Measurements from ENCODE around the gene TYRP1.
"Not testable (repeated sequence)": the region's sequence is repeated elsewhere in the genome, so short reads cannot be mapped to it uniquely, and the experiment has no call there.

The TYRP1 gene

DNA sequence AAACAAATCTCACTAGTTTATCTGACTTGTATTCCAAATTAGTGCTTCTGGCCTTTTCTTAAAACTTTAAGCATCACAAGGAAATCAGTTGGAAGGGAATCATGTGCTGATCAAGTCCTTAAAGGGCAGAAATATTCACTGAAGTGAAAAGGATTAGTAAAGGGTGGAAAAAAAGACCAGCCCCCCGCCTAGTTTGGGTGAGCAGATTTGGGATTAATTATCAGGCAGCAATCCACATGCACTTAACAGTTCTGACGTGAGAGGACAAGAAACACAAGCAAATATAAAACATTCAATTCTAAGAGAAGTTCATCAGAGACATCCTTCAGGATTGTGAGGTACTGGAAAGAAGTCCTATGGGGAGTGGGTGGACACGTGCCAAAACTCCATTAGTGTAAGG is at the start of gene TYRP1:
TYRP1 (plus strand) TSS at position 245 of the 400 bp plus-strand sequence. CDS start 612 bp downstream, outside the sequence.
- no peak for DNase-seq (ENCODE audit: low read depth)

- DNase-seq (ENCODE audit: low read depth), result no peak
These were observed 49.5 kb upstream of the TYRP1 start for GRCh38 chr9:12643686-12644085.

DNA sequence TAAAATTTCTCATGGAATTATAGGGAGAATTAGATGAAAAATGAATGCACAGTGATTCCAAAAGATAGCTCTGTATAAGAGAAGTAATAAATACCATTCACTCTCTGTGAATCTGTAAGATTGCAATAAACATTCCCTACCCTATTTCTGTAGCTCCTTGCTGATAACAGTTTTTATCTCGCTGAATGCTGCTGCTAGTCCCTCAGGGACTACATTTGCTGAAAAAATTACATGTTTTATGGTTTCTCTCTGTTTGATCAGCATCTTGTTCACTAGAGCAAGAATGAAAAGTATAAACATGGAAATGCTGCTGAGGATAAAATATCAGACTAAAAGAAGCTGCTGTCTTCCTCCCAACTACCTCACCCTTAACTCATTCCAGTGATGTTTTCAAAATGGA is 44.3 kb upstream of the TYRP1 start:
- DNase-seq (ENCODE audit: low read depth), result no peak

GRCh38 chr9:12651125-12651524 is 42.1 kb upstream of the TYRP1 start:
- DNase-seq (ENCODE audit: low read depth), result no peak

- no peak for DNase-seq (ENCODE audit: low read depth)
These were observed 40.2 kb upstream of the TYRP1 start for GRCh38 chr9:12652973-12653372.

DNA sequence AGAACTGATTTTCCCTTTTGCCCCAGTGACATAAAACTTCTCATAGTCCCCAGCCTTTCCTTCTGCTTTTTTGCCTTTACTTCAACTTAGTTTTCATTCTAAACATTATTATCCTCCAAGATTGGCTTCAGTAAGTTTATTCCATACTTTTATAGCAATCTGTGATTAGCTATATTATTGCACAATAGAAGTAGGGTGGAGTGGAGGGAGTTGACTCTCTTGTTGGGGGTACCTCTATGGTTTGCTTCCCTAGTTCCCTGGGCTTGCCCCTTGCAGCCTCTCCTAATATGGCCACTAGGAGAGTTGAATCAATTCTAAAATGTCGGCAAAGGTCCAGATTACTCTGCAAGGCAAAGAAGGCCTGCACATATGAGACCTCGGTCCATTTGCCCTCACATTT is 36.4 kb upstream of the TYRP1 start:
- DNase-seq (ENCODE audit: low read depth), result no peak

GRCh38 chr9:12657233-12657632 is 36.0 kb upstream of the TYRP1 start:
- no peak for DNase-seq (ENCODE audit: low read depth)

- DNase-seq (ENCODE audit: low read depth), result no peak
These were observed 35.2 kb upstream of the TYRP1 start for GRCh38 chr9:12657998-12658397.

GRCh38 chr9:12658531-12659209 is 34.5 kb upstream of the TYRP1 start:
- no peak for DNase-seq (ENCODE audit: low read depth)

- no peak for DNase-seq (ENCODE audit: low read depth)
These were observed 34.0 kb upstream of the TYRP1 start for GRCh38 chr9:12659220-12659619.

DNA sequence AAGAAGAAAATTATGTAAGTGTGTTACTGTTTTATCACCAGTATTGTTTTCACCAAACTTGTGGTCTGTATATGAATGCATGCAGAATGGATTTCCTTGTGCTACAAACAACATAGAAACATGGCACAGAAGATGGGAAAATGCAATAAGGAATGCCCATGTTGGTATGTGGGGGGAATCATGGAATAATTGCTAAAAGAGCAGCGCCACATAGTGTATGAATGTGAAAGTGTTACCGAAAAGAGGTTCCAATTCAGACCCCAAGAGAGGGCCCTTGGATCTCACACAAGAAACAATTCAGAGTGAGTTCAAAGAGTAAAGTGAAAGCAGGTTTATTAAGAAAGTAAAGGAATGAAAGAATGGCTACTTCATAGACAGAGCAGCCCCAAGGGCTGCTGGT is 26.4 kb upstream of the TYRP1 start:
- DNase-seq (ENCODE audit: low read depth), result no peak

- DNase-seq (ENCODE audit: low read depth), result no peak
These were observed 25.3 kb upstream of the TYRP1 start for GRCh38 chr9:12667892-12668291.

GRCh38 chr9:12670006-12670405 is 23.2 kb upstream of the TYRP1 start:
- DNase-seq (ENCODE audit: low read depth), result no peak

DNA sequence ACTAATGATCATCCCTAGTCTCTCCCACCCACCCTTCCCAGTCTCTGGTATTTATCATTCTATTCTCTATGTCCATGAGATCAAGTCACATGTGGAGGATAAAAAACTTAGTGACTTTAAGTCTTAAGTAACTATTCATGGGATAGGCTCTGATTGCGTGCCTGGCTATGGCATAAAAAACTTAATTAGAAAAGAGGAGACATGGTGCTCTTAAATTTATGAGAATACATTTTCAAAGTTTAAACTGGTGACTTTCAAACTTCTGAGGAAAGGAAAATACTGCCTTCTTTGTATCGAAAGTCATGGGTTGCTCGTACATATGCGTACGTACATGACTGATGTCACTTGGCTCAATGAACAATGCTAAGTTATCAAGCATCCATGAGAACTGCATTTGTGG is 18.2 kb upstream of the TYRP1 start:
- no peak for DNase-seq (ENCODE audit: low read depth)

DNA sequence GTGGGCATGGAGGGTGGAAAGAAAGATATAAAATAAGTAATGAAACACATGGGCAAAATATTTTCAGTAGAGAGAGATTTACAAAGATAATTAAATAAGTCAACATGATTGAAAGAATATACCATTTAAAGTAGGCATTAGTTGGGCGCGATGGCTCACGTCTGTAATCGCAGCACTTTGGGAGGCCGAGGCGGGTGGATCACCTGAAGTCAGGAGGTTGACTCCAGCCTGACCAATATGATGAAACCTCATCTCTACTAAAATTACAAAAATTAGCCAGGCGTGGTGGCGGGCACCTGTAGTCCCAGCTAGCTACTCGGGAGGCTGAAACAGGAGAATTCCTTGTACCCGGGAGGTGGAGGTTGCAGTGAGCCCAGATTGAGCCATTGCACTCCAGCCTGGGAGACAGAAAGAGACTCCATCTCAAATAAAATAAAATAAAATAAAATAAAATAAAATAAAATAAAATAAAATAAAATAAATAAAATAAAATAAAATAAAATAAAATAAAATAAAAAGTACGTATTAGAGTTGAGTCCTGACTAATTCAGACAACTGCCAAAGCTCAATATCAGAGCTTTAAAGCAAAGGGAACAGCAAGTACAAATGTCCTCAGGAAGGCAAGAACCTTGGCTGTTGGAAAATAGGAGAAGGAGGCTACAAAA is 15.6 kb upstream of the TYRP1 start:
- DNase-seq (ENCODE audit: low read depth), result not testable (repeated sequence)

GRCh38 chr9:12680341-12680740 is 12.8 kb upstream of the TYRP1 start:
- DNase-seq (ENCODE audit: low read depth), result no peak

DNA sequence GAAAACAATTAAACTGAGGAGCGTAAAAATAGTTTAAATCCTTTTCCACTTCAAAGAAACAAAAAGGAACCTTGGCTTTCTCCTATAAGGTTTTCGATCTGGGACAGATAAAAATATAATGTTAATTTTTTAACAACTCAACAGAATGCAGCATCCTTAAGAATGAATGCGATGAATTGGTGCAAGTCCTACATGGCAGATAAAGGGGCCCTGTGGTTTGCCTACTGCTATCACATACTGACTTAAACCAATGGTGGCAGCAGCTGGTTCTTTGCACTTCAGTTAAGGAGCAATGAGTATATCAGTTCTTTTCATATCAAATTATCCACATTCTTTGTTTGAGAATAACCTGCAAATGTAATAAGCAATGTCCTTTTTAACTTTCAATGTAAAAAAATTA is 12.4 kb upstream of the TYRP1 start:
- DNase-seq (ENCODE audit: low read depth), result no peak

DNA sequence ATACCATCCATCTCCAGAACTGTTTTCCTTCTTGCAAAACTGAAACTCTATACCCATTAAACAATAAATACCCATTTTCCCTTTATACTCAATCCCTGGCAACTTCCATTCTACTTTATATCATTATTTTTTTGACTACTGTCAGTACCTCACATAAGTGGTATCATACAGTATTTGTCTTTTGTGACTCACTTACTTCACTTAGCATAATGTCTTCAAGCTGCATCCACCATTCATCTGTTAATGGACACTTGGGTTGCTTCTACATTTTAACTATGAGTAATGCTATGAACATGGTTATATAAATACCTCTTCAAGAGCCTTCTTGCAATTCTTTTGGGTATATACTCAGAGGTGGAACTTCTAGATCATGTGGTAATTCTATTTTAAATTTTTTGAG is 11.6 kb upstream of the TYRP1 start:
- DNase-seq (ENCODE audit: low read depth), result no peak

DNA sequence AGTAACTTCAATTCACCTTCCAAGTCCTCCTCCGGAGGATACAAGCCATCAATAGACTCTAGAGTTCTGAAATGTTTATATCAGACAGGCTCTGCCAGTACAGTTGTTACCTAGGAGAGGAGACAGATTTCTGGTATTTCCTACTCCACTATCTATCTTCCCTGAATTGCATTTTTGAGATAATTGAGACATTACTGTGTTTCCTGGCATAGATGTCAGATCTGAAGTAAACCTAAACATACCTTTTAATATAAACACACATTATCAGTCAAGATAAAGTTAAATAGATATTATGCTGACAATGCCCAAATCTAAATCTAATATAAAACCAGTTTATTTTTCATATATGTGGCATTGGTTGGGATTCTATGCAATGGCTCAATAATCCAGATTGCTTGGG is 8.2 kb upstream of the TYRP1 start:
- DNase-seq (ENCODE audit: low read depth), result no peak

GRCh38 chr9:12689233-12689632 is 4.0 kb upstream of the TYRP1 start:
- DNase-seq (ENCODE audit: low read depth), result no peak

DNA sequence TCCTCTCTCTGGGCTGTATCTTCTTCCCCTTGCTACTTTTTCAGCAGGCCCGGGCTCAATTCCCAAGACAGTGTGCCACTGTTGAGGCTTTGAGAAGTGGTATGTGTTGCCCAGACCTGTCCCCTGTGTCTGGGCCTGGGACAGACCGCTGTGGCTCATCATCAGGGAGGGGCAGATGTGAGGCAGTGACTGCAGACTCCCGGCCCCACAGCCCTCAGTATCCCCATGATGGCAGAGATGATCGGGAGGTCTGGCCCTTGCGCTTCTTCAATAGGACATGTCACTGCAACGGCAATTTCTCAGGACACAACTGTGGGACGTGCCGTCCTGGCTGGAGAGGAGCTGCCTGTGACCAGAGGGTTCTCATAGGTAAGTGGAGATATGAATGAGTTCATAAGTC is 828 bp downstream of the TYRP1 start:
- no peak for DNase-seq (ENCODE audit: low read depth)

DNA sequence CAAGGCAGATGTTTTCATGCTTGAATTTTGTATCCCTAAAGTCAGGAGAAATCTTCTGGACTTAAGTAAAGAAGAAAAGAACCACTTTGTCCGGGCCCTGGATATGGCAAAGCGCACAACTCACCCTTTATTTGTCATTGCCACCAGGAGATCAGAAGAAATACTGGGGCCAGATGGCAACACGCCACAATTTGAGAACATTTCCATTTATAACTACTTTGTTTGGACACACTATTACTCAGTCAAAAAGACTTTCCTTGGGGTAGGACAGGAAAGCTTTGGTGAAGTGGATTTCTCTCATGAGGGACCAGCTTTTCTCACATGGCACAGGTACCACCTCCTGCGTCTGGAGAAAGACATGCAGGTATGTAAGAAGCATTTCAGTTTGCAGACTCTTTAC is 2.3 kb downstream of the TYRP1 start:
- no peak for DNase-seq (ENCODE audit: low read depth)

GRCh38 chr9:12696931-12697622 is 3.9 kb downstream of the TYRP1 start:
- no peak for DNase-seq (ENCODE audit: low read depth)
